Epithelial cell of esophagus (primary cell): ENCODE measurements around the gene GOLGA8B.
"Not testable (repeated sequence)": the region's sequence is repeated elsewhere in the genome, so short reads cannot be mapped to it uniquely, and the experiment has no call there.

ENCODE experiments used
- DNase-seq: peaks from one replicate; pipeline ENCODE4 v3.0.0; 2010; ENCODE audit warnings: low read depth
- H3K4me3 ChIP-seq: 2 replicates; pipeline ENCODE4 v1.5.1; 2011; ENCODE audit warnings: mild to moderate bottlenecking, low read length, control low read depth
- CTCF ChIP-seq: IDR thresholded peaks from 2 replicates; pipeline ENCODE4 v1.5.1; 2011; ENCODE audit warnings: low read depth, mild to moderate bottlenecking, low read length, control low read depth, inconsistent platforms; ENCODE audit not compliant: insufficient read depth; ENCODE audit errors: missing control alignments

GOLGA8B gene

GRCh38 chr15:34583399-34584329 is at the start of gene GOLGA8B:
TSS of gene GOLGA8B (minus strand) at chr15:34583651. CDS start at chr15:34535912, 47,739 bp downstream.
- peak within 1 kb of the TSS; percentile 68 for H3K4me3 ChIP-seq
- DNase-seq = peak; percentile 88
- no peak for TF ChIP-seq CTCF

- DNase-seq, H3K4me3 ChIP-seq: not testable (repeated sequence)
Measured at GRCh38 chr15:34633165-34633564, 49.7 kb upstream of the GOLGA8B start.

GRCh38 chr15:34628577-34629152 is 45.2 kb upstream of the GOLGA8B start:
- no peak overlapping the region for H3K4me3 ChIP-seq
- TF ChIP-seq CTCF = no peak
- peak; percentile 70 for DNase-seq

GRCh38 chr15:34625007-34625406 is 41.6 kb upstream of the GOLGA8B start:
- H3K4me3 ChIP-seq = no peak overlapping the region
- DNase-seq = no peak
- no peak for TF ChIP-seq CTCF

- peak; percentile 47 for TF ChIP-seq CTCF
- peak; percentile 51 for DNase-seq
- no peak overlapping the region for H3K4me3 ChIP-seq
Measured at GRCh38 chr15:34621675-34622074, 38.2 kb upstream of the GOLGA8B start.

- no peak for DNase-seq
- TF ChIP-seq CTCF = no peak
- H3K4me3 ChIP-seq = no peak overlapping the region
Measured at GRCh38 chr15:34620814-34621213, 37.4 kb upstream of the GOLGA8B start.

- H3K4me3 ChIP-seq = no peak overlapping the region
- TF ChIP-seq CTCF = no peak
- no peak for DNase-seq
Measured at GRCh38 chr15:34620142-34620541, 36.7 kb upstream of the GOLGA8B start.
